ENCODE results near the gene KAT6B.

- TF ChIP-seq, protein P1, sequence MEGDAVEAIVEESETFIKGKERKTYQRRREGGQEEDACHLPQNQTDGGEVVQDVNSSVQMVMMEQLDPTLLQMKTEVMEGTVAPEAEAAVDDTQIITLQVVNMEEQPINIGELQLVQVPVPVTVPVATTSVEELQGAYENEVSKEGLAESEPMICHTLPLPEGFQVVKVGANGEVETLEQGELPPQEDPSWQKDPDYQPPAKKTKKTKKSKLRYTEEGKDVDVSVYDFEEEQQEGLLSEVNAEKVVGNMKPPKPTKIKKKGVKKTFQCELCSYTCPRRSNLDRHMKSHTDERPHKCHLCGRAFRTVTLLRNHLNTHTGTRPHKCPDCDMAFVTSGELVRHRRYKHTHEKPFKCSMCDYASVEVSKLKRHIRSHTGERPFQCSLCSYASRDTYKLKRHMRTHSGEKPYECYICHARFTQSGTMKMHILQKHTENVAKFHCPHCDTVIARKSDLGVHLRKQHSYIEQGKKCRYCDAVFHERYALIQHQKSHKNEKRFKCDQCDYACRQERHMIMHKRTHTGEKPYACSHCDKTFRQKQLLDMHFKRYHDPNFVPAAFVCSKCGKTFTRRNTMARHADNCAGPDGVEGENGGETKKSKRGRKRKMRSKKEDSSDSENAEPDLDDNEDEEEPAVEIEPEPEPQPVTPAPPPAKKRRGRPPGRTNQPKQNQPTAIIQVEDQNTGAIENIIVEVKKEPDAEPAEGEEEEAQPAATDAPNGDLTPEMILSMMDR (IDR thresholded peaks at IDR 0.05; ENCODE audit: poor library complexity): no peak
- TF ChIP-seq EZH2 (IDR thresholded peaks at IDR 0.05; ENCODE audit: borderline replicate concordance) (no peak), EZH2phosphoT487 (IDR thresholded peaks at IDR 0.05; ENCODE audit: low read depth, severe bottlenecking, unreplicated experiment) (no peak)
Measured at GRCh38 chr10:74828946-74829345, 2.5 kb downstream of the KAT6B start.

Measured in hepatocyte (in vitro differentiated cells).